Astrocyte (in vitro differentiated cells and primary cell): ENCODE measurements around the gene UNC80.

ENCODE experiments used
- EZH2 ChIP-seq: IDR thresholded peaks from 2 replicates; pipeline ENCODE4 v1.6.1; 2012; ENCODE audit warnings: mild to moderate bottlenecking, low read length, inconsistent platforms; ENCODE audit not compliant: insufficient read depth
- TF ChIP-seq, protein P1 (sequence below): IDR thresholded peaks from 2 replicates; pipeline ENCODE4 v1.5.1; 2011; ENCODE audit warnings: low read depth, mild to moderate bottlenecking, inconsistent platforms, low read length, moderate library complexity; ENCODE audit not compliant: insufficient read depth

DNA sequence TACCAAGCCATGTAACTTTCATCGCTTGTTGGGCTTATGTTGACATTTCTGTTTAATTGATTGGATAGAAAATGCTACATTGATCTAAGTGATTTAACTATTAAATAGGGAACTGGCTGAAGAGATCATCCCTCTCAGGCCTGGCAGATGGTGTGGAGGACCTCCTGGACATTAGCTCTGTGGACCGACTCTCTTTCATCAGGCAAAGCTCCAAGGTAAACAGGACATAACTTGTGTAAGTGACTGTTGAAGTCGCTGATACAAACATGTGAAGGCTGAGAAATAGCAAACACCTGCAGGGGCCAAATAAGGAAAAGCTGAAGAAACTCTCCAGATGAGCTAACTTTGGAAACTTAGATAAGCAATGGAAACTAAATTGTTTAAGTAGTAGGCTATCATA lies 68.8 kb downstream of the UNC80 start:
- TF ChIP-seq, protein P1, sequence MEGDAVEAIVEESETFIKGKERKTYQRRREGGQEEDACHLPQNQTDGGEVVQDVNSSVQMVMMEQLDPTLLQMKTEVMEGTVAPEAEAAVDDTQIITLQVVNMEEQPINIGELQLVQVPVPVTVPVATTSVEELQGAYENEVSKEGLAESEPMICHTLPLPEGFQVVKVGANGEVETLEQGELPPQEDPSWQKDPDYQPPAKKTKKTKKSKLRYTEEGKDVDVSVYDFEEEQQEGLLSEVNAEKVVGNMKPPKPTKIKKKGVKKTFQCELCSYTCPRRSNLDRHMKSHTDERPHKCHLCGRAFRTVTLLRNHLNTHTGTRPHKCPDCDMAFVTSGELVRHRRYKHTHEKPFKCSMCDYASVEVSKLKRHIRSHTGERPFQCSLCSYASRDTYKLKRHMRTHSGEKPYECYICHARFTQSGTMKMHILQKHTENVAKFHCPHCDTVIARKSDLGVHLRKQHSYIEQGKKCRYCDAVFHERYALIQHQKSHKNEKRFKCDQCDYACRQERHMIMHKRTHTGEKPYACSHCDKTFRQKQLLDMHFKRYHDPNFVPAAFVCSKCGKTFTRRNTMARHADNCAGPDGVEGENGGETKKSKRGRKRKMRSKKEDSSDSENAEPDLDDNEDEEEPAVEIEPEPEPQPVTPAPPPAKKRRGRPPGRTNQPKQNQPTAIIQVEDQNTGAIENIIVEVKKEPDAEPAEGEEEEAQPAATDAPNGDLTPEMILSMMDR = no peak
- no peak for TF ChIP-seq EZH2
